NCI-H748 treated with DMSO at 0.1 percent for 48 hours (cell line): ENCODE results near the gene BRD2.

Experiments used
- DNase-seq: peaks from one replicate; lab custom pipeline; 2025; lab: John Stamatoyannopoulos, UW

The BRD2 gene

DNA sequence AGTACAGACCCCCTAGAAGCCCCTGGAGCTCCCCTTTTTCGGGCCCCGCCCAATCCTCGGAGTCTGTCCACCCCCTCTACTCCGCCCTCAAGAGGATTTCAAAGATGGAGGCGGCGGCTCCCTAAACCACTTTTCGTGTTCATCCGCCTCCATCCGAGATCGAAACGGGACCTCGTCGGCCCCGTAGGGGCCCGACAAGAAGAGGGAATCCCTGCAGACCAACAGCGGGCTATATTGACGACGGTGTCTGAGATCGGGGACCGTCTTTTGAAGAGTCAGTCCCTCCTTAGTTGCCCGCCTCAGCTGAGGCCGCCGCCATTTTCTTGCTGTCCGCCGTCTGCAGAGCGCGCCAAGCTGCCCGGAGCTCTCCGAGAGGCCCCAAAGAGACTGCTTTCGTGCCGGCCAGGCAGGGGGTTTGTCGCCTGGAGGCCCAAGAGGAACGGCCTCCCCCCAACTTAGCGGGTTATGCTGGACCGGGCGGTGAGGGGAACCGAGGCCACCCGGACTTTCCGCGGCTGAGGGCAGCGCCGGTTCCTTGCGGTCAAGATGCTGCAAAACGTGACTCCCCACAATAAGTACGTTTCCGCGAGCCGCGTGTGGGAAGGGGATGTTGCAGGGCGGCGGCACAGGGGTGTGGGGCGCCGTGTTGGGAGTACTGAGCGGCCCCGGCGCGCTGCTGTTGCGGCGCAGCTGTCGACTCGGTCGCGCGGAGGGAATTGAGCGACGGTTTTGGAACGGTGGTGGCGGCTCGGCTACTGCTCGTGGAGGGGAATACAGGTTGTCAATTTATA lies 4.2 kb downstream of the BRD2 start:
- DNase-seq: peak; percentile 74

DNA sequence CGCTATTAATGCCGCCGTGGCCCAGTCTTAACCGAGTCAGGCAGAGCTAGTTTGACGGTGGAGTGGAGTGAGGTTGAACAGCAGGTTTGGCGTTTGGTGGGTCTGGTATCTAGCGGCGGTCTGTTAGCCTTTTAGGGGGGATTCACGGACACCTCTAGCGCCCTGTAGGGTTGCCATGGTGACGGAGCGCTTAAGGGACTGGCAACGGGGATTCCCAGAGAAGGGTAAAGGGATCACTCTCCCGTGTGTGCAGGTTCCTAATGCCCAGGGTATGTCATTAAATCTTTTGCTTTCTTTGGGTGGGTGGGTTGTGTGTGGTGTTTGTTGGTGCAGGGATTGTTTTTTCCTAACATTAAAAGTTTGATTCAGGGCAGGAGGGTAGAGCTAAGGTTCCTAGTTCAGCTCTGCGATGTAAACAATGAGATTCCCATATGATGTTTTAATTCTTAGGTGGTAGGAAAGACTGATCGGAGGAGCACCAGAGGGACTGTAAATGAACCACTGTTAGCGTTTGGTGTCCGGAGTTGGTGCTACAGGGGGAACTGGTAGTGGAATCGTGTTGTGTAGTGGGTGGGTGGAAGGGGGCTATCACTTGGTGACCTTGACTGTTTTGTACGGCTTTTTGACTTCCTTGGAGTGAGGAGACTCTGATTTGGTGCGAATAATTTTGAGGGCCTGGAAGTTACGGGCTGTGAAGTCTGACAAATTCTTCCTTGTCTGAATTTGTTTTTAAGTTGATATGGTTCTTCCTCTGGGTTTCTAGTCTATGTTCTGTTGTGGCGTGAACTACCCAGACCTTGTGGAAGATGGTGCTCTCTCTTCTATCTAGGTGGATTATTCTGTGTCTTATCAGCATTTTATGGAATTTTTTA lies 5.0 kb downstream of the BRD2 start:
- DNase-seq: peak; percentile 71

GRCh38 chr6:32974016-32974333 lies 5.6 kb downstream of the BRD2 start:
- no peak for DNase-seq

- DNase-seq: no peak
These were observed 6.3 kb downstream of the BRD2 start for GRCh38 chr6:32974541-32975308.

- DNase-seq: no peak
These were observed 7.5 kb downstream of the BRD2 start for GRCh38 chr6:32975886-32976285.

- no peak for DNase-seq
These were observed 8.1 kb downstream of the BRD2 start for GRCh38 chr6:32976334-32977069.

- DNase-seq: no peak
These were observed 9.0 kb downstream of the BRD2 start for GRCh38 chr6:32977272-32977952.

- DNase-seq: no peak
These were observed 9.5 kb downstream of the BRD2 start for GRCh38 chr6:32977953-32978324.

GRCh38 chr6:32979720-32980487 lies 11.5 kb downstream of the BRD2 start:
- no peak for DNase-seq

DNA sequence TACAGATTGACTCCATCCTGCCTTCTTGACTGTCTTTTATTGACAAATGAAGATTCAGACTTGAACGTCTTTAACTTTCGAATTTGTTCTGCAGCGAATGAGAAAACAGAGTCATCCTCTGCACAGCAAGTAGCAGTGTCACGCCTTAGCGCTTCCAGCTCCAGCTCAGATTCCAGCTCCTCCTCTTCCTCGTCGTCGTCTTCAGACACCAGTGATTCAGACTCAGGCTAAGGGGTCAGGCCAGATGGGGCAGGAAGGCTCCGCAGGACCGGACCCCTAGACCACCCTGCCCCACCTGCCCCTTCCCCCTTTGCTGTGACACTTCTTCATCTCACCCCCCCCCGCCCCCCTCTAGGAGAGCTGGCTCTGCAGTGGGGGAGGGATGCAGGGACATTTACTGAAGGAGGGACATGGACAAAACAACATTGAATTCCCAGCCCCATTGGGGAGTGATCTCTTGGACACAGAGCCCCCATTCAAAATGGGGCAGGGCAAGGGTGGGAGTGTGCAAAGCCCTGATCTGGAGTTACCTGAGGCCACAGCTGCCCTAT lies 12.2 kb downstream of the BRD2 start:
- no peak for DNase-seq

DNA sequence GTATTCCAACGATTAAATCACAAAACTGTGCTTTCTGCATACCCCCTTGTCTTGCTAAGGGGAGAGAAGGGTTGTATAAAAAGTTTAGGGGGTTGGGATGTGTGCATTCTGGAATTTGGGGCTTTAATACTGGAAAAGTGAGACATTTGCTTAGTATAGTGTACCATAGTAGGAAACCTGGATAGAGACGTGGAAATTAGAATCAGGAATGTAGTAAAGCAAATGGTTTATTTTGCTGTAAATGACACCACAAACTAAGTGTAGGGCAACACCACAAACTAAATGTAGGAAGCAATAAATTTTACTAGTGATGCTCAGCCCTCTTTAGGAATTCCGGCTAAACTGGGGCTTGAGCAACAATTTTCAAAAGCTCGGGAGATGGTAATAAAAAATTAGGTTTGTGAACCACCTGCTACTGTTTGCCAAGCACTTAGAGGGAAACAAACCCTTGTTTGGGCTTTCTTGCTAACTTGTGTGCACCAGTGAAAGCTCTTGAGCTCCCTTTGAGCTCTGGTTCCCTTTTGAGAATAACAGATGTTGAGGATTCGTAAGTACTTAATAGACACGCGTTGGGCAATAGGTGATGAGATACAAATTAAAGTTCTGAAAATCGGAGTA lies 13.8 kb downstream of the BRD2 start:
- peak; percentile 49 for DNase-seq

DNA sequence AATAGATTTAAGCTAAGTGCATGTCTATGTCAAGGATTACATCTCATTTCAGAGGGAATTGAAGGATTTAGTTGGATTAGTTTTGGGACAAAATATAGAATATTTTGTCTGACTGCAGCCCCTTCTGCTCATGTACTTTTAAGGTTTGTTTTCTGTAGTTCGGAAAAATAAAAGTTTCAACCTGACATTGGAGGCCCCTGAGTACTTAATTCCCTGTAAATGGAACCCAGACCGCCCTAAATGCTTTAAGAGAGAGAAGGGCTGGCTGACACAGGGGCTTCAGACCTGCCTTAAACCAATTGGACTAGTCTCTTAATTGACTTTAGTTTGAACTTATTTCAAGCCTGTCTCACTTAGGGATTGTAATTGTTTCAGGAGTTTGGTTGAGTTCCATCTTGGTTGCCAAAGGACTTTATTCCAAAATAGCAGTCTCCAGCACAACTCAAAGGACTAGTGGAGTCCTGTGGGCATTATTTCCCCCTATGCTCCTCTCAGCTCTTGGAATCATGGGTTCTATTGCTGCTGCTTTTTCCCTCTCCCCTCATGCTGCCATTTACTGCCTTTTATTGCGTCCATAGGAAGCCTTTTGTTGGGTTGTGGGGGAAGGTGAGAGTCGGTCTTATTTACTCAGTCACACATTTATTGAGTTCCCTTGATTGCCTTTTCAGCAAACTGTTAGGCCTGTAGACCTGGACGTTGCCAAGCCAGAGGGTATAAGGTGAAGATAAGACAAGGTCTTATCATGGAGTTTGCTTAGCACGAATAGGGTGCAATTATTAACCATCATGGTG lies 14.5 kb downstream of the BRD2 start:
- no peak for DNase-seq

GRCh38 chr6:32983493-32983848 lies 15.1 kb downstream of the BRD2 start:
- no peak for DNase-seq

- no peak for DNase-seq
These were observed 15.7 kb downstream of the BRD2 start for GRCh38 chr6:32983964-32984621.

DNA sequence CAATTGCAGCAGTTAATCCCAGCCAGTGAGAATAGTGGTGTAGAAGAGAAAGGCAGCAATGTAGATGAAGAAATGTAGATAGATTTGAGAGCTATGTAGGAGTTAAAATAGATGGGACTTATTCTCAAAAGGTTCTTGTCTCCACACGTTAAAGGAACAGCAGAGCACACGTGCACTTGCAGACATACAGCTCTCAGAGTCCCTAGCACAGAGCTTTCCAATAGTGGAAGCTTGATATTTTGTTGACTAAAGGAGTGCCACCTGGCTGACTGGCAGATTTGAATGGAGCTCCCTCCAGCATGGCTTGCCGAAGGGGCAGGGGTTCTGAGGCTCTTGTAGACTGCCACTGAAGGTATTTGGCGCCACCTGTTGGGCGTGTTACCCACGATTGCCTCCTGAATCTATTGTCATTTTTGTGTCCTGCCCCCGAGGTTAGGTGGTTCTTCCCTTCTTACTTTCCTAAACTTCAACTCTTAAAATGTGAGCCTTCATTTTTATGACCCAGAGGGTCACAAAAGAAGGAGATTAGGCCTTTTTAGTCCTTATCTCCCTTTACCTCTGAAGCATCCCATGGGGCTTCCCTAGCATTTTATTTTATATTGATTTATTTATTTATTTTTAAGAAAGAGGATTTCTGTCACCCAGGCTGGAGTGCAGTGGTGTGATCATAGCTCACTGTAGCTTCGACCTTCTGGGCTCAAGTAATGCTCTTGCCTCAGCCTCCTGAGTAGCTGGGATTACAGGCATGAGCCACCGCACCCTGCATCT lies 16.4 kb downstream of the BRD2 start:
- peak; percentile 87 for DNase-seq

- DNase-seq: no peak
These were observed 21.0 kb downstream of the BRD2 start for GRCh38 chr6:32989368-32989767.

- DNase-seq: no peak
These were observed 23.6 kb downstream of the BRD2 start for GRCh38 chr6:32991972-32992371.
